ENCODE measurements around the gene LYAR. TPM values are rescaled to one million over a fixed set of nuclear protein-coding genes. Genes with fewer than 3 reads are reported as not detected.
A peak's percentile ranks its signal among the peaks of the same experiment; 100 is the strongest.

LYAR gene, protein sequence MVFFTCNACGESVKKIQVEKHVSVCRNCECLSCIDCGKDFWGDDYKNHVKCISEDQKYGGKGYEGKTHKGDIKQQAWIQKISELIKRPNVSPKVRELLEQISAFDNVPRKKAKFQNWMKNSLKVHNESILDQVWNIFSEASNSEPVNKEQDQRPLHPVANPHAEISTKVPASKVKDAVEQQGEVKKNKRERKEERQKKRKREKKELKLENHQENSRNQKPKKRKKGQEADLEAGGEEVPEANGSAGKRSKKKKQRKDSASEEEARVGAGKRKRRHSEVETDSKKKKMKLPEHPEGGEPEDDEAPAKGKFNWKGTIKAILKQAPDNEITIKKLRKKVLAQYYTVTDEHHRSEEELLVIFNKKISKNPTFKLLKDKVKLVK
- 4.2 TPM for total RNA-seq

GRCh38 chr4:4289941-4290850 is at the start of gene LYAR, which contains the start of gene ZBTB49:
LYAR (minus strand) TSS chr4:4290154; CDS start chr4:4283742, 6,412 bp downstream.
ZBTB49 (plus strand) TSS chr4:4290251; CDS start chr4:4299946, 9,695 bp downstream.
- peak; percentile 95 for DNase-seq (ENCODE audit: low spot score)

DNA sequence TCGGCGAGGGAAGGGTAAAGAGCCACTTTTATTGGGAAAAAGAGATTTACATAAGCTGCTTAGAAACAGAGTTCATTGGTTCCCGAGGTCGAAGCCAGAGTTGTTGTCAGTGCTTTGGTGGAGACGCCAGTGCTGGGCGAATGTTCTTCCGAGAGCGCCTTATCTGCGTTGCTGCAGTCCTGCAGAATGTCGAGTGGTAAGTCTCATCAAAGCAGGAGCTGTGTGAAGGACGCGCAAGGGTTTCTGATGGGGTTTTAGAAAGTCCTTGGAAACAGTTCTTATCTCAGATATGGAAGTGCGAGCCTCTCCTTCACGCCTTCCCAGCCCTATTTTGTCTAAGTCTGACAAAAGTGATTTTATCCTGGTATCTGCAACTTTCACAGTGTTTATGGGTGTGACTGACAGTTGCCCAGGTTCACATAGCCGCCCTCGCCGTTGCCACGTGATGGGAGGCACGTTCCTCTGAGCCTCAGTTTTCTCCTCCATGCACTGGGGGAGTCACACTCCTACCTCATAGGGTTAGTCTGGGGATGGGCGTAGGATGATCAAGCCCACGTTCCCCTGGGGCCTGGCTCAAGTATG is 49.6 kb upstream of the LYAR start:
- no peak for DNase-seq (ENCODE audit: low spot score)

- DNase-seq (ENCODE audit: low spot score) = no peak
These were observed 48.5 kb upstream of the LYAR start for GRCh38 chr4:4338210-4339001.

DNA sequence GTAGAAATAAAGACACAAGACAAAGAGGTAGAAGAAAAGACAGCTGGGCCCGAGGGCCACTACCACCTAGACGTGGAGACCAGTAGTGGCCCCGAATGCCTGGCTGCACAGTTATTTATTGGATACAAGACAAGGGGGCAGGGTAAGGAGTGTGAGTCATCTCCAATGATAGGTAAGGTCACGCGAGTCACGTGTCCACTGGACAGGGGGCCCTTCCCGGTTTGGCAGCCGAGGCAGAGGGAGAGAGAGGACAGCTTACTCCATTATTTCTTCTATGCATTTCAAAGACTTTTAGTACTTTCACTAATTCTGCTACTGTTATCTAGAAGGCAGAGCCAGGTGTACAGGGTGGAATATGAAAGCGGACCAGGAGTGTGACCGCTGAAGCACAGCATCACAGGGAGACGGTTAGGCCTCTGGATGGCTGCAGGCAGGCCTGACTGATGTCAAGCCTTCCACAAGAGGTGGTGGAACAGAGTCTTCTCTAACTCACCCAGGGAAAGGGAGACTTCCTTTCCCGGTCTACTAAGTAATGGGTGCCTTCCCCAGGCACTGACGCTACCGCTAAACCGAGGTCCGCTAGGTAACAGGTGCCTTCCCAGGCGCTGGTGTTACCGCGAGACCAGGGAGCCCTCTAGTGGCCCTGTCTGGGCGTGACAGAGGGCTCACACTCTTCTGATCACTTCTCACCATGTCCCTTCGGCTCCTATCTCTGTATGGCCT is 45.0 kb upstream of the LYAR start:
- peak; percentile 66 for DNase-seq (ENCODE audit: low spot score)

DNA sequence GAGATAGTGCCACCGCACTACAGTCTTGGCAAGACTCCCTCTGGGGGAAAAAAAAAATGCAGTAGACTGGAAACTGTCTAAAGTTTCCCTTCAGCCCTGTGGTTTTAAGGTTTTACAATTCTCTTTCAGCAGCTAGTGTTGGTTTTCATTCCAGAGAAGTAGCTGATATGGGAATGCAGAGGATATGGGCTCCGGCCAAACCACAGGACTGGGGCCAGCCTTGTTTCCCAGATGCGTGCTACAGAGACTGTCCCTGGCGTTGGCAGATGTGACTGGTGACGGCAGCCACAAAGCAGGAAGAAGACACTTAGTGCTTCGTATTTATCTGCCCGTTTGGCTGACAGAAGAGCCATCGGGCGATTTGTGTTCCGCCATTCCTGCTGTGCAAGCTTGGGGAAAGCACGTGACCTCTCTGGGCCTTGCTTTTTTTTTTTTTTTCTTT is 43.3 kb upstream of the LYAR start:
- DNase-seq (ENCODE audit: low spot score) = peak; percentile 57

GRCh38 chr4:4332529-4332928 is 42.6 kb upstream of the LYAR start:
- DNase-seq (ENCODE audit: low spot score) = no peak

DNA sequence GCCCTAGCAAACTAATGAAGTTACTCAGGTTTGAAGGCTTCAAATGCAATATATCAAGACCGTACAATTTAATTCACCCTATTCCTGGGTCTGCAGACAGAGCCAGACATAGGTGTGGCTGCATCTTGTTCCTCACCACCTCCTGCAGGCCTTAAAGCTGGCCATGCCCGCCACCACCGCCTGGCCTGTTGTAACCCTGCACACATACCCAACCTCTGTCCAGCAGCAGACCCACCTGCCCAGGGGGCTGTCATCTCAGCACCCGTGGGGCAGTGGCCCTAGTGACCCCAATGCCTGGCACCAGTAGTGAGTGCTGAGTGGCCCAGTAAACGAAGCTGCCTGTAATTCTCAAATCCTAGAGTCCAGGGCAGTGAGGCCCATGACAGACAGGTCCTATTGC is 40.8 kb upstream of the LYAR start:
- no peak for DNase-seq (ENCODE audit: low spot score)

DNA sequence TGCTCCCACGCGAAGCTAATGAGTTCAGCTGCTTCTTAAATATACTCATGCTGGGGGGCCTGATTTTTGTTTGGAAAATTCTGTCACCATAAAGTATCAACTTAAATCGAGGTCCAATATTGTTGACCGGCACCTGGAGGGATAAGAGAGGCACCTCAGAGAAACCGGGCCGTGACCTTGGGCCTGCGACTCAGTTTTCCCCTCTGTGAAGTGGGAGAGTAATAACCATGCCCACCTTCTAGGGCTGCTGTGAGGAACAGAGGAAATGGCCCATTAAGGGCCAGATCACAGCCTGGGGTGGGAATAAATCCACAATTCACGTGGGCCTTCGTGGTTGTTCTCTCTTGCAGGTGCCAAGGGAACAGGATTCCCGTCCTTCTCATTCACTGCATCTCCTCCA is 39.5 kb upstream of the LYAR start:
- no peak for DNase-seq (ENCODE audit: low spot score)

- no peak for DNase-seq (ENCODE audit: low spot score)
These were observed 38.9 kb upstream of the LYAR start for GRCh38 chr4:4328840-4329239.

GRCh38 chr4:4328206-4328605 is 38.3 kb upstream of the LYAR start:
- DNase-seq (ENCODE audit: low spot score) = no peak

- peak; percentile 17 for DNase-seq (ENCODE audit: low spot score)
These were observed 37.7 kb upstream of the LYAR start for GRCh38 chr4:4327652-4328121.

DNA sequence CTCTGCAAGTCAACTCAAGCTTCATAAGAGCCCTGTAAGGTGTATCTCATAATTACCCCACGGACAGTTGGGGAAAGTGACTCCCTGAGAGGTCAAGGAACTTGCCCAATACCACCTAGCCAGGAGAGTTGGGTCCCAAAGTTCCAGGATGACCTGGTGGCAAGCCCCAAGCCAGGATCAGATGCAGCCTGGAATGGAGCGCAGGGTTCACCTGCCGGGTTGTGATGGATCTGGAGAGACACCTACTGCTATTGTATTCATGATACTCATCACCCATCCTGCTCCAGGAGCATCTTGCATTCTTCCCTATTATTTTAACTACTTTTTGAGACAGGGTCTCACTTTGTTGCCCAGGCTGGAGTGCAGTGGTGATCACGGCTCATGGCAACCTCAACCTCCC is 36.2 kb upstream of the LYAR start:
- no peak for DNase-seq (ENCODE audit: low spot score)

- DNase-seq (ENCODE audit: low spot score) = no peak
These were observed 35.4 kb upstream of the LYAR start for GRCh38 chr4:4325321-4325720.

GRCh38 chr4:4323705-4324534 is 34.0 kb upstream of the LYAR start:
- DNase-seq (ENCODE audit: low spot score) = no peak

DNA sequence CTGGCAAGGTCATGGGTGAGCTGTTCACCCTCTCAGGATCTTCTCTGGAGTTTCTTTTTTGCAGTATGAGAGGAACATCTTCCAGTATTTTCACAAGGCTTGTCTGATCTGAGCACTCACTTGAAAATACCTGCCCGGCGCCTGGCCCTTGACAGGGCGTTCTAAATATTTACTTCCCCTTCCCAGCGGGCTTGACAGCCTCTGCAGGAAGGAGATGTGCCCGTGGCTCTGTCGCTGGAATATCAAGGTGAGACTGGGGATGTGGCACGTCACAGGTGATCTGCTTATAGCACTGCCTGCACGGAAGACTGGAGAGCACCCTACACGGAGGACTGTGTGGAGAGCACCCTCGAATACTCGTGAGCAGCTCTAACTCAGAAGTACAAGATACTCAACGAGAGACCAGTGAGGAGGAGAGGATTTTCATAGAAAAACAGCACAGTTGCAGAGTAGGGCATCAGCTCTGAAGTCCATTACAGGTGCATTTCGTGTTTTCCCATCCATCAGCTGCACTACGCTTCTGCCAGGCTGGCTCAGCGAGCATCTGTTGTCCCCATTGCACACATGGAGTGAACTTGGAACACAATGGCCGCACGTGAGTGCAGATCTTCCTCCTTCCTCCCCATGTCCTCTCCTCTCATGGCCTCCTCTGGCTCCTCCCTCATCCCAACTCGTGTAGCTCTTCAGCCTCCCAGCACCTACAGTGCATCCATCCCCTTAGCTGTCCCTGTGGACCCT is 32.2 kb upstream of the LYAR start:
- DNase-seq (ENCODE audit: low spot score) = no peak

DNA sequence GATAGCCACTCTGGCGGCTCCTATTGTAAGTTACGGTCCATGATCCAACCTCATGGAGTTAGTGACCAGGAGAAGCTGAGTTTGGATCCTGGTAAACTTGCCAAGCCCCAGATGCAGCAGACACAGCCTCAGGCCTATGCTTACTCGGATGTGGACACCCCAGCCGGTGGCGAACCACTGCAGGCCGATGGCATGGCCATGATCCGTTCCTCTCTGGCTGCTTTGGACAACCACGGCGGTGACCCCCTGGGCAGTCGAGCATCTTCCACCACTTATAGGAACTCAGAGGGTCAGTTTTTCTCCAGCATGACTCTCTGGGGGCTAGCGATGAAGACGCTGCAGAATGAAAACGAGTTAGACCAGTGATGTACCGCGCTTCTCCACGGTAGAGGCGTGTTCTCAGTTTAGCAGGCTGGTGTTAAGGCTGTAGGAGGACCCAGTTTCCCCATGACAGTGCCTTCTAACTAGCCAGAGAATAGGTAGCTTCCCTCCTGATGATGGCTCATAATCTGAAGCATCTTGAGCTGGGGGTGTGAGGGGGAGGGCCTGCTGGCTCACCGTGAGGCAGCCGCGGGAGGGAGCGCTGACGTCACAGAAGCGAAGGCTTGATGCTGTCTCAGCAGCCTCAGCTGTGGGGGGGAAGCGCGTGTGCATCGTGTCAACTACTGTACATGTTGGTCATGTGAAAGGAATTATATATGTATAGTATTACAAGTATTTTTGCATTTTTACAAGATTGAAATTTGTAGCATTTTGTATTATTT is 31.2 kb upstream of the LYAR start:
- no peak for DNase-seq (ENCODE audit: low spot score)

DNA sequence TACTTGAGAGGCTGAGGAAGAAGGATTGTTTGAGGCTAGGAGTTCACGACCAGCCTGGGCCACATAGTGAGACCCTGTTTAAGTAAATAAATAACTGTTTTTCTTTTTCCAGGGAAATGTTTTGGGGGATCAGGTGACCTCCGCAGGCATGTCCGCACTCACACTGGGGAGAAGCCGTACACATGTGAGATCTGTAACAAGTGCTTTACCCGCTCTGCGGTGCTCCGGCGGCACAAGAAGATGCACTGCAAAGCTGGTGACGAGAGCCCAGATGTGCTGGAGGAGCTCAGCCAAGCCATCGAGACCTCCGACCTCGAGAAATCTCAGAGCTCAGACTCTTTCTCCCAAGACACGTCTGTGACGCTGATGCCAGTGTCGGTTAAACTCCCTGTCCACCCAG is 30.6 kb upstream of the LYAR start:
- DNase-seq (ENCODE audit: low spot score) = no peak

- no peak for DNase-seq (ENCODE audit: low spot score)
These were observed 27.7 kb upstream of the LYAR start for GRCh38 chr4:4317496-4318232.

All from mucosa of gallbladder (tissue), 1 donor.